ENCODE measurements around the gene FILIP1L. TPM values are rescaled to one million over a fixed set of nuclear protein-coding genes. Genes with fewer than 3 reads are reported as not detected.

Gene FILIP1L
- total and polyA plus RNA-seq, 2 of the 8 experiments (the other 6 are each of a cell fraction or from before 2014, with no cell fraction given): 0.06 to 0.09 TPM

DNA sequence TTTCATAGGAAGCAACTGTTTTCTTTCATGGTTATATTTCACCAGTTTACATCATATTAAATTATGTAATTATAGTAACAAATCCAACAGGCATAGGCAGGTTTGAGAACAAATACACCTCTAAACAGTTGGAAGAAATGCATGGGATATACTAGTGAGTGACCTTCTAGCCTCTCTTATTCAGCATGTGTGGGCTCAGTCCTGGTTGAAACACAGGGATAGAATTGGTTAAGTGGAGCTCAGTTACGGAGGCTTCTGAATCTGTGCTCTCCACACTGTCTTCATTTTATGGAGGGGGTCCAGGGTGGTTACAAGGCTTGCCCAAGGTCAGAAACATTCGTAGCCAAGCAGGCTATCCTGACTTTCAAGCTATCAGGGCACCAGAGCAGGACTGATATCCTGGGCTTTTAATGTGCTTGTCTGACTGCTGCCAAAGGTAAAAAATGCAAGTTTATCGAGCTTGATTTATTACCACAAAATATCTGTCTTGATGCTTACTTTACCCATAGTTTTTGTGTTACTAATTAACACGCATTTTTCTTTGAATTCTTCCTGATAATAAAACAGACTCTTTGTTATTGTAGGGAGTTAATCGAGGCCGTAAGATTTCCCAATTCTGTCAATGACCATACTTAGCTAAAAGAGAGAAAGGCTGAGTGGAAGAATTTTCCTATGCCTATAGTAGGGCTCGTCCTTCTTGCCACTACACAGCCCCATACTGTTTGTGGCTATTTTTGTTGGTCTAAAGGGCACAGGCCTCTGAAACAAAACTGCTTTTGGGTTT, 89.6 kb downstream of the FILIP1L start (continued):
- no peak for TF ChIP-seq SRF (IDR thresholded peaks at IDR 0.05; ENCODE audit: low read depth, low read length)

All from H1 (cell line).